Skeletal muscle satellite cell (primary cell): ENCODE measurements around the gene C2orf76.
"Not testable (repeated sequence)": the region's sequence is repeated elsewhere in the genome, so short reads cannot be mapped to it uniquely, and the experiment has no call there.

Experiments
- H3K27me3 ChIP-seq: 2 replicates; pipeline ENCODE4 v1.7.0; 2013; ENCODE audit warnings: low read length; ENCODE audit not compliant: control insufficient read depth, insufficient read depth
- H3K36me3 ChIP-seq: 2 replicates; pipeline ENCODE4 v1.7.0; 2013; ENCODE audit warnings: mild to moderate bottlenecking, control low read depth, low read length; ENCODE audit not compliant: insufficient read depth
- H3K4me1 ChIP-seq: 2 replicates; pipeline ENCODE4 v1.7.0; 2013; ENCODE audit warnings: low read length; ENCODE audit not compliant: control insufficient read depth, insufficient read depth
- H3K4me2 ChIP-seq: 2 replicates; pipeline ENCODE4 v1.7.0; 2013; ENCODE audit warnings: mild to moderate bottlenecking, low read length
- H3K4me3 ChIP-seq: 2 replicates; pipeline ENCODE4 v1.7.0; 2013; ENCODE audit warnings: low read length
- H3K9ac ChIP-seq: 2 replicates; pipeline ENCODE4 v1.7.0; 2013; ENCODE audit warnings: mild to moderate bottlenecking, low read depth, low read length, moderate library complexity
- H3K9me3 ChIP-seq: replicated peaks from 2 replicates; pipeline ENCODE4 v1.7.0; 2013; ENCODE audit warnings: mild to moderate bottlenecking, control low read depth, low read length

Gene C2orf76

GRCh38 chr2:119376406-119376805 lies 9.8 kb upstream of the C2orf76 start:
- not testable (repeated sequence) for H3K27me3 ChIP-seq, H3K4me1 ChIP-seq, H3K4me3 ChIP-seq, H3K9ac ChIP-seq, H3K4me2 ChIP-seq, H3K9me3 ChIP-seq
- H3K36me3 ChIP-seq = peaks cover 24% of the 10 kb centered on the region

DNA sequence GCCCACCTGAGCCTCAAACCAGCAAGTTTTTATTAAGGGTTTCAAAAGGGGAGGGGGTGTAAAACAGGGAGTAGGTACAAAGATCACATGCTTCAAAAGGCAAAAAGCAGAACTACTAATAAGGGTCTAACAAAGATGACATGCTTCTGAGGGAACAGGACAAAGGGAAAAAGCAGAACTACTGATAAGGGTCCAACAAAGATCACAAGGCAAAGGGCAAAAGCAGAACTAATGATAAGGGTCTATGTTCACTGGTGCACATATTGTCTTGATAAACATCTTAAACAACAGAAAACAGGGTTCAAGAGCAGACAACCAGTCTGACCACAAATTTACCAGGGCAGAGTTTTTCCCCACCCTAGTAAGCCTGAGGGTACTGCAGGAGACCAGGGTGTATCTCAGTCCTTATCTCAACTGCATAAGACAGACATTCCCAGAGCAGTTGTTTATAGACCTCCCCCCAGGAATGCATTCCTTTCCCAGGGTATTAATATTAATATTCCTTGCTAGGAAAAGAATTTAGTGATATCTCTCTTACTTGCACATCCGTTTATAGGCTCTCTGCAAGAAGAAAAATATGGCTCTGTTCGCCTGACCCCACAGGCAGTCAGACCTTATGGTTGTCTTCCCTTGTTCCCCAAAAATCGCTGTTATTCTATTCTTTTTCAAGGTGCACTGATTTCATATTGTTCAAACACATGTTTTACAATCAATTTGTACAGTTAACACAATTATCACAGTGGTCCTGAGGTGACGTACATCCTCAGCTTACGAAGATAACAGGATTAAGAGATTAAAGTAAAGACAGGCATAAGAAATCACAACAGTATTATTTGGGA lies 7.5 kb upstream of the C2orf76 start:
- not testable (repeated sequence) for H3K9me3 ChIP-seq, H3K4me1 ChIP-seq

DNA sequence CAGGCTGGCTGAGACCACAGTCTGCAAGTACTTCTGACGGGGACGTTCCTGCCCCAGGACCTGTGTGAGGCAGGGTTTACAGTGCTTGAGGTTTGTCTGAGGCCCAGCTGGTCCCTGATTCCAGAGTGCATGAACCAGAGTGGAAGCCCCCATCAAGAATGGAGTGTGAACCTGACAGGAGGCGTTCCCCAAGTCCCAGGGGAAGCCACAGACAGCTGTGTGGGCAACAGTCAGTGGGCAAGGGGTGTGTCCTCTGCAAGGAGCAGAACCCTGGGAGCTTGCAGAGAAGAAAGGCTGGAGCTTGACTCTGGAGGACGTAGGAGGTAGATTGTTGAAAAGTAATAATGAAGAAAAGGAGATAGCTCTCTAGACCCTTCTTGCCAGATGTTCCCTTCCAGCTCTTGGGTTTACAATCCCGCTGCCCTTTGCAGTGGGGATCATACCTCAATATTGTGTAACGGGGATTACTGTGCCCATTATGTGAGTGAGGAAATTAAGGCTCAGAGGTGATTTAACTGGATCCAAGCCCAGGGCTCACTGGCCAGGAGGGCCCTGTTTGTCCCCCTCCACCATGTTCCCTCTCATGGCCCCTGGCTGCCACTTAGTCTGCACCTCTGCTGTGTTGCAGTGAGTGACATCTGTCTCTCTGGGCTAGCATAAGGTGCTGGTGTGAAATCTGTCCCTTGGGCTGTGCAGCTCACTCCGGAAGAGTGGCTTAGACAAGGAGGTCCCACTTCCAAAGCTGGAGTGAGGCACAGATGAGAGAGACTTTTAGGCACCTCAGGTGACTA lies 6.3 kb upstream of the C2orf76 start:
- H3K36me3 ChIP-seq = peaks cover 55% of the 10 kb centered on the region
- no peak overlapping the region for H3K4me2 ChIP-seq
- H3K9me3 ChIP-seq = no peaks in the 10 kb centered on the region
- H3K27me3 ChIP-seq = no peaks in the 10 kb centered on the region
- H3K9ac ChIP-seq = no peak overlapping the region
- peaks cover 7% of the 10 kb centered on the region for H3K4me1 ChIP-seq
- H3K4me3 ChIP-seq = no peak overlapping the region

More for the DNA sequence above, 7.5 kb upstream of the C2orf76 start:
- not testable (repeated sequence) for H3K4me2 ChIP-seq, H3K27me3 ChIP-seq, H3K4me3 ChIP-seq, H3K9ac ChIP-seq
- H3K36me3 ChIP-seq = peaks cover 45% of the 10 kb centered on the region

DNA sequence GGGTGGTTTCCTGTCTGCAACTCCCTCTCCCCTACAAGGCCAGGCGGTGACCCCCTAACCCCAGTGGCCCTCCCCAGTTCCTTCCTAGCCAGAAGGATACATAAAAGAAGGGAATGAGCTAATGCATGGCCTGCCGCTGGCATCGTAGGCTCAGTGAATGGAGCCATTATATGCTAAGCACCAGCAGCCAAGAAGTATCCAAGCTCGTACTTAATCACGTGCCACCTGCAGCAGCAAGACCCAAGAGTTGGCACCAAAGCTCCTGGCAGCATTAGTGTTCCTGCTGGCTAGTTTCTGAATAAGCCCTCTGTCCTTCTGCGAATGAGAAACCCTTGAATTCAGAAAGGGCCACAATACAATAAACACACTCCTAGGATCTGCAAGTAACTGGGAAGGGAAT lies 4.5 kb upstream of the C2orf76 start:
- no peaks in the 10 kb centered on the region for H3K27me3 ChIP-seq
- peaks cover 55% of the 10 kb centered on the region for H3K36me3 ChIP-seq
- no peak overlapping the region for H3K4me2 ChIP-seq
- no peak overlapping the region for H3K9ac ChIP-seq
- peaks cover 11% of the 10 kb centered on the region for H3K4me1 ChIP-seq
- H3K9me3 ChIP-seq = no peaks in the 10 kb centered on the region
- H3K4me3 ChIP-seq = no peak overlapping the region

DNA sequence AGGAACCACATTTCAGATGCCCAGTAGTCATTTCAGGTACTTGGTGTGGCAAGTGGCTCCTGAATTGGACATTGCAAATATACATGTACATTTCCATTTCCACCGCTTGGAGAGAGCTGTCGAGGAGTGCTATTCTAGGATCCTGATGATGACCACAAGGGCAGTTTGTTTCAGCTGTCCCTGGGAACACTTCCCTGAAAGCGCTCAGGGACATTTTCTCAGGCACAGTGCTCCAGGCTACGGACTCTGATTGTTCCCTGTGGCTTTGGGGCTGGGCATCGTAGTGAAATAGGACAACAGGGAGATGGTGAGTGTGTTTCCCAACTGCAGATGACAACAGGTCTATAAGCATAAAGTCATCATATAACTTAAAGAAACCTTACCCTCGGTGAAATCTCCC lies 3.2 kb upstream of the C2orf76 start:
- Histone ChIP-seq H3K27me3 (no peaks in the 10 kb centered on the region), H3K9me3 (no peaks in the 10 kb centered on the region), H3K36me3 (peaks cover 55% of the 10 kb centered on the region), H3K4me1 (peaks cover 22% of the 10 kb centered on the region), H3K4me2 (no peak overlapping the region), H3K4me3 (no peak overlapping the region), H3K9ac (no peak overlapping the region)

GRCh38 chr2:119367472-119368099 lies 952 bp upstream of the C2orf76 start:
- no peaks in the 10 kb centered on the region for H3K9me3 ChIP-seq
- peak overlapping the region; percentile 97 for H3K4me3 ChIP-seq
- H3K27me3 ChIP-seq = no peaks in the 10 kb centered on the region
- peaks cover 42% of the 10 kb centered on the region for H3K36me3 ChIP-seq
- peaks cover 22% of the 10 kb centered on the region for H3K4me1 ChIP-seq
- H3K4me2 ChIP-seq = peak overlapping the region; percentile 92
- peak overlapping the region; percentile 84 for H3K9ac ChIP-seq

- H3K27me3 ChIP-seq = no peaks in the 10 kb centered on the region
- peak overlapping the region; percentile 91 for H3K9ac ChIP-seq
- H3K4me2 ChIP-seq = peak overlapping the region; percentile 92
- H3K4me1 ChIP-seq = peaks cover 22% of the 10 kb centered on the region
- H3K9me3 ChIP-seq = no peaks in the 10 kb centered on the region
- peaks cover 28% of the 10 kb centered on the region for H3K36me3 ChIP-seq
- peak overlapping the region; percentile 97 for H3K4me3 ChIP-seq
These were observed 429 bp downstream of the C2orf76 start for GRCh38 chr2:119366161-119366648.

DNA sequence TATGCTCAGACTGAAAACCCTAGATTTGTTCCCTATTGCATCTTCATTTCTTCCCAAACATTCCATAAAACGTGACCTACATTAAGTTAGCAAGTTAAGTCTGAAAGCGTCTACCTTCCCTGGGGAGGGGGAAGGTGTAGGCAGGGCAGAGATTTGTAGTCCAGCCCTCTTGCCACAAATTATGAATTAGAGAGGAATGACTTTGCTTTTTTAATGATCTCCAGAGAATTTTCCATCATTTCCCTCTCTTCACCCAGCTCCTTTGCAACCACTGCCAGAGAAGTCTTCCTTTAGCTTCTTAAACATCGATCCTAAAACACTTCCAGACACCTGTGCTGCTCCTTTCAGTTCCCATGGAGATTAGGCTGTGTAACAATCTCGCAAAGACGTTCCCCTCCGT lies 1.2 kb downstream of the C2orf76 start:
- H3K4me2 ChIP-seq = peak overlapping the region; percentile 92
- no peaks in the 10 kb centered on the region for H3K9me3 ChIP-seq
- no peaks in the 10 kb centered on the region for H3K27me3 ChIP-seq
- H3K36me3 ChIP-seq = peaks cover 21% of the 10 kb centered on the region
- H3K9ac ChIP-seq = peak overlapping the region; percentile 91
- H3K4me1 ChIP-seq = peaks cover 22% of the 10 kb centered on the region
- peak overlapping the region; percentile 97 for H3K4me3 ChIP-seq

DNA sequence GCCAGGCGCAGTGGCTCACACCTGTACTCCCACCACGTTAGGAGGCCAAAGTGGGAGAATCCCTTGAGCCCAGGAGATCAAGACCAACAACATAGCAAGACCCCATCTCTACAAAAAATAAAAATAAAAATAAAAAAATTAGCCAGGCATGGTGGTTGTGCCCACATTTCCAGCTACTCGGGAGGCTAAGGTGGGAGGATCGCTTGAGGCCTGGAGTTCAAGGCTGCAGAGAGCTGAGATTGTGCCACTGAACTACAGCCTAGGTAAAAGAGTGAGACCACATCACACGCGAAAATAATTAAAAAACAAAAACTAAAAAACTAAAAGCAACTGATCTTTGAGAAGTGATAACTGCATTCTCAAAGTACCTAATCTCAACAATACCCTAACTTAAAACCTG lies 1.8 kb downstream of the C2orf76 start:
- H3K4me2 ChIP-seq = peak overlapping the region; percentile 92
- H3K27me3 ChIP-seq = no peaks in the 10 kb centered on the region
- H3K9me3 ChIP-seq = no peaks in the 10 kb centered on the region
- no peak overlapping the region for H3K9ac ChIP-seq
- no peak overlapping the region for H3K4me3 ChIP-seq
- peaks cover 22% of the 10 kb centered on the region for H3K4me1 ChIP-seq
- peaks cover 15% of the 10 kb centered on the region for H3K36me3 ChIP-seq

GRCh38 chr2:119360423-119360966 lies 6.1 kb downstream of the C2orf76 start:
- H3K27me3 ChIP-seq = no peaks in the 10 kb centered on the region
- H3K4me2 ChIP-seq = no peak overlapping the region

DNA sequence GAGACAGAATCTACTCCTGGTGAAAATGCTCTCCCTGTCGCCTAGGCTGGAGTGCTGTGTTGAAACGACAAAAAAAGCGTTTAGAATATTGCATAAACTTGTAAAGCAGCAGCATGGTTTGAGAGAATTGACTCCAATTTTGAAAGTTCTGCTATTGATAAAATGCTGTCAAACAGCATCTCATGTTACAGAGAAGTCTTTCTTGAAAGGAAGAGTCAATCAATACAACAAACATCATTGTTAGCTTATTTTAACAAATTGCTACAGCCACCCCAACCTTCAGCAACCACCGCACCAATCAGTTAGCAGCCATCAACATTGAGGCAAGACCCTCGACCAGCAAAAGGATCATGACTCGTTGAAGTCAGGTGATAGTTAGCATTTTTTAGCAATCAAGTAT lies 6.9 kb downstream of the C2orf76 start:
- Histone ChIP-seq H3K27me3 (no peaks in the 10 kb centered on the region), H3K4me3 (no peak overlapping the region), H3K9me3 (no peaks in the 10 kb centered on the region)

More at GRCh38 chr2:119360423-119360966, 6.1 kb downstream of the C2orf76 start:
- Histone ChIP-seq H3K4me1 (peaks cover 5% of the 10 kb centered on the region), H3K4me3 (no peak overlapping the region), H3K9me3 (no peaks in the 10 kb centered on the region), H3K36me3 (no peaks in the 10 kb centered on the region), H3K9ac (no peak overlapping the region)

More for the DNA sequence above, 6.9 kb downstream of the C2orf76 start:
- no peak overlapping the region for H3K9ac ChIP-seq
- H3K4me1 ChIP-seq = no peaks in the 10 kb centered on the region
- H3K36me3 ChIP-seq = no peaks in the 10 kb centered on the region
- no peak overlapping the region for H3K4me2 ChIP-seq
